GM21447 (cell line): ENCODE data around the gene WDR6.

Experiments used
- ATAC-seq: cut with Tn5 transposase; IDR thresholded peaks from one replicate; pipeline ENCODE4 v1.9.1; 2021; ENCODE audit not compliant: unreplicated experiment

The WDR6 gene

GRCh38 chr3:49015072-49015471, 7.9 kb downstream of the WDR6 start:
- no peak for ATAC-seq

GRCh38 chr3:49015765-49016164, 8.6 kb downstream of the WDR6 start:
- no peak for ATAC-seq

GRCh38 chr3:49016414-49017228, 9.4 kb downstream of the WDR6 start:
- ATAC-seq: no peak

- no peak for ATAC-seq
Measured at GRCh38 chr3:49017229-49017970, 10.2 kb downstream of the WDR6 start.

GRCh38 chr3:49017971-49018706, 10.9 kb downstream of the WDR6 start, which contains the start of gene DALRD3:
Gene DALRD3 (minus strand): TSS chr3:49018580. CDS start chr3:49018564, 16 bp downstream.
- no peak for ATAC-seq

GRCh38 chr3:49018707-49019006, 11.5 kb downstream of the WDR6 start:
- ATAC-seq: no peak

GRCh38 chr3:49019941-49020329, 12.7 kb downstream of the WDR6 start:
- no peak for ATAC-seq

- peak; percentile 8 for ATAC-seq
Measured at GRCh38 chr3:49020330-49021212, 13.4 kb downstream of the WDR6 start.

GRCh38 chr3:49021213-49021812, 14.1 kb downstream of the WDR6 start:
- ATAC-seq: peak; percentile 48

- ATAC-seq: peak; percentile 53
Measured at GRCh38 chr3:49021813-49022687, 14.9 kb downstream of the WDR6 start, which contains the start of gene NDUFAF3. Gene NDUFAF3 (plus strand): TSS chr3:49022121. CDS start chr3:49022145, 24 bp downstream.

- ATAC-seq: no peak
Measured at GRCh38 chr3:49022688-49023171, 15.5 kb downstream of the WDR6 start.

- ATAC-seq: no peak
Measured at GRCh38 chr3:49023775-49024174, 16.6 kb downstream of the WDR6 start.

GRCh38 chr3:49024449-49024848, 17.3 kb downstream of the WDR6 start:
- ATAC-seq: no peak

- no peak for ATAC-seq
Measured at GRCh38 chr3:49025005-49025792, 18.0 kb downstream of the WDR6 start.

- ATAC-seq: no peak
Measured at GRCh38 chr3:49025793-49026520, 18.8 kb downstream of the WDR6 start.

- no peak for ATAC-seq
Measured at GRCh38 chr3:49026536-49026935, 19.3 kb downstream of the WDR6 start.

GRCh38 chr3:49027634-49028033, 20.4 kb downstream of the WDR6 start:
- ATAC-seq: no peak

GRCh38 chr3:49028298-49028672, 21.1 kb downstream of the WDR6 start:
- no peak for ATAC-seq
